Breast epithelium (tissue), 4 donors: ENCODE measurements around the gene TASOR. TPM values are rescaled to one million over a fixed set of nuclear protein-coding genes. Genes with fewer than 3 reads are reported as not detected.
A peak's percentile ranks its signal among the peaks of the same experiment; 100 is the strongest.

Source experiments
- DNase-seq, 2 donors: peaks; one replicate each; pipeline ENCODE4 v3.0.0-alpha.2; 2019; ENCODE audit warnings: low spot score in 2 of 2
- H3K27ac ChIP-seq, 2 donors: fragments of 200-600 bp; sonication (generic) in 1 of 2; one replicate each; pipeline ENCODE4 v1.5.1; 2016 to 2019; ENCODE audit warnings: mild to moderate bottlenecking in 1 of 2
- H3K27me3 ChIP-seq, 2 donors: fragments of 200-600 bp; sonication (generic) in 1 of 2; one replicate each; pipeline versions ENCODE4 v1.5.1 to v1.6.0; 2017 to 2019; ENCODE audit warnings: control low read depth in 1 of 2, mild to moderate bottlenecking in 1 of 2
- H3K36me3 ChIP-seq: fragments of 200-600 bp; one replicate; pipeline ENCODE4 v1.5.1; 2019
- H3K4me1 ChIP-seq, 2 donors: fragments of 200-600 bp; sonication (generic); one replicate each; pipeline ENCODE4 v1.5.1; 2016 to 2019; ENCODE audit warnings: control low read depth in 1 of 2
- H3K4me3 ChIP-seq, 3 donors: fragments of 200-600 bp; sonication (generic); 1 replicate in 2 of 3; 2 replicates in 1 of 3; pipeline ENCODE4 v1.5.1; 2016 to 2019; ENCODE audit warnings: mild to moderate bottlenecking in 3 of 3, moderate library complexity in 2 of 3
- H3K9me3 ChIP-seq, 2 donors: fragments of 200-600 bp; sonication (generic) in 1 of 2; one replicate each; pipeline ENCODE4 v1.5.1; 2016 to 2019; ENCODE audit warnings: control low read depth in 1 of 2
- POLR2A ChIP-seq: fragments of 450-650 bp; IDR thresholded peaks from one replicate; pipeline ENCODE4 v1.6.1; 2016; ENCODE audit warnings: antibody characterized with exemption, mild to moderate bottlenecking, moderate library complexity
- POLR2AphosphoS5 ChIP-seq, 3 donors: sonication (generic); formaldehyde crosslinking; IDR thresholded peaks; one replicate each; pipeline ENCODE4 v1.6.1; 2017; ENCODE audit warnings: antibody characterized with exemption in 3 of 3
- intact Hi-C: fragments of 100-400 bp; cut with DNase I; formaldehyde crosslinking; loops from one replicate; pipeline ENCODE4 v1.15.1; 2023; ENCODE audit warnings: low total_unique reads
- total RNA-seq, 3 donors: library from RNA; depleted of rRNA; stranded (reverse); fragments of >200 nt; gene quantifications; one replicate each; pipeline ENCODE4 v1.1.0, GENCODE V29; 2016
- TF ChIP-seq, protein P1 (sequence below), 3 donors: fragments of 450-650 bp; IDR thresholded peaks; one replicate each; pipeline ENCODE4 v1.5.1; 2016 to 2017; ENCODE audit warnings: antibody characterized with exemption in 3 of 3, mild to moderate bottlenecking in 3 of 3, moderate library complexity in 3 of 3

Gene TASOR
- total RNA-seq, 3 donors from 2014 or later: 80.2 to 118 (median 80.6) TPM

DNA sequence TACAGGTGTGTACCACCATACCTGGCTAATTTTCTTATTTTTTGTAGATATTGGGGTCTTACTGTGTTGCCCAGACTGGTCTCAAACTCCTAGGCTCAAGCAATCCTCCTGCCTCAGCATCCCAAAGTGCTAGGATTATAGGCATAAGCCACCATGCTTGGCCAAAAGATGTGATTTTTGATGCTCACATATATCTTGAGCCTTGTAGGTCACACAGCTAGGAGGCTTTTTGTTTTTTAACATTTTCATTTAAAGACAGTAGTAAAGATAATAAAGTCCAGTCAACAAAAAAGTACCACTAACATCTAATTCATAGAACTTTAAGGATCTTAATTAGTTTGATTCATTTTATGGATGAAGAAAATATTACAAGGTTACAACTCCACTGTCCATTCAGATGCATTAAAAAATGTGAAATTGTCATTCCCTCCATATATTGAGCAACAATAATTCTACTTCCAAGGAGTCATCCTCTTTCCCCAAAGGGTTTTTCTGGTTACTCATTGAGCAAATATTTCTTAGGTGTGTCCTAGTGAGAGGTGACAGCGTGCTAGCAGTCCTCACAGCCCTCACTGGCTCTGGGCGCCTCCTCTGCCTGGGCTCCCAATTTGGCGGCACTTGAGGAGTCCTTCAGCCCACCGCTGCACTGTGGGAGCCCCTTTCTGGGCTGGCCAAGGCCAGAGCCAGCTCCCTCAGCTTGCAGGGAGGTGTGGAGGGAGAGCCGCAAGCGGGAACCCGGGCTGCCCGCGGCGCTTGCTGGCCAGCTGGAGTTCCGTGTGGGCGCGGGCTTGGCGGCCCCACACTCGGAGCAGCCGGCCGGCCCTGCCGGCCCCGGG is 8.3 kb upstream of the TASOR start:
- TF ChIP-seq POLR2A: no peak
- TF ChIP-seq, protein P1, sequence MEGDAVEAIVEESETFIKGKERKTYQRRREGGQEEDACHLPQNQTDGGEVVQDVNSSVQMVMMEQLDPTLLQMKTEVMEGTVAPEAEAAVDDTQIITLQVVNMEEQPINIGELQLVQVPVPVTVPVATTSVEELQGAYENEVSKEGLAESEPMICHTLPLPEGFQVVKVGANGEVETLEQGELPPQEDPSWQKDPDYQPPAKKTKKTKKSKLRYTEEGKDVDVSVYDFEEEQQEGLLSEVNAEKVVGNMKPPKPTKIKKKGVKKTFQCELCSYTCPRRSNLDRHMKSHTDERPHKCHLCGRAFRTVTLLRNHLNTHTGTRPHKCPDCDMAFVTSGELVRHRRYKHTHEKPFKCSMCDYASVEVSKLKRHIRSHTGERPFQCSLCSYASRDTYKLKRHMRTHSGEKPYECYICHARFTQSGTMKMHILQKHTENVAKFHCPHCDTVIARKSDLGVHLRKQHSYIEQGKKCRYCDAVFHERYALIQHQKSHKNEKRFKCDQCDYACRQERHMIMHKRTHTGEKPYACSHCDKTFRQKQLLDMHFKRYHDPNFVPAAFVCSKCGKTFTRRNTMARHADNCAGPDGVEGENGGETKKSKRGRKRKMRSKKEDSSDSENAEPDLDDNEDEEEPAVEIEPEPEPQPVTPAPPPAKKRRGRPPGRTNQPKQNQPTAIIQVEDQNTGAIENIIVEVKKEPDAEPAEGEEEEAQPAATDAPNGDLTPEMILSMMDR (IDR thresholded peaks at IDR 0.05): no peak
- TF ChIP-seq POLR2AphosphoS5 (IDR thresholded peaks at IDR 0.05): no peak
- Histone ChIP-seq H3K27ac (no peak overlapping the region), H3K36me3 (no peaks in the 10 kb centered on the region), H3K4me3 (no peak overlapping the region), H3K9me3 (no peaks in the 10 kb centered on the region), H3K4me1 (no peaks in the 10 kb centered on the region), H3K27me3 (no peaks in the 10 kb centered on the region)
- no peak for DNase-seq
- intact Hi-C loops: no loop called here

DNA sequence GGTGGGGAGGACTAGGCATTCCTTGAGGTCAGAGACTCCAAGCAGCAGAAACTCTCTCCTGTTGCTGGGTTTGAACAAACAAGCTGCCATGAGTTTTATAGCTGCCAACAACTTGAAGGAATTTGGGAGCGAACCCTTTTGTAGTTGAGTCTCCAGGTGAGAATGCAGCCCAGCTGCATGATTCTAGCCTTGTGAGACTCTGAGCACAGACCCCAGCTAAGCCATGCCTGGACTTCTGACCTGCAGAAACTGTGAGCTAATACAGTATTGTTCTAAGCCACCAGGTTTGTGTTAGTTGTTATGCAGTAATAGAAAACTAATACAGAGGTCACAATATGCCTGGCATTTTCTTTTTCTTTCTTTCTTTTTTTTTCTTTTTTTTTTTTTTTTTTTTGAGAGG is 6.2 kb upstream of the TASOR start:
- no peak for TF ChIP-seq POLR2AphosphoS5 (IDR thresholded peaks at IDR 0.05)
- TF ChIP-seq, protein P1 (IDR thresholded peaks at IDR 0.05): no peak
- no peak for TF ChIP-seq POLR2A
- Histone ChIP-seq H3K27ac (no peak overlapping the region), H3K27me3 (no peaks in the 10 kb centered on the region), H3K36me3 (no peaks in the 10 kb centered on the region), H3K9me3 (no peaks in the 10 kb centered on the region), H3K4me1 (no peaks in the 10 kb centered on the region), H3K4me3 (no peak overlapping the region)
- intact Hi-C loops: no loop called here
- no peak for DNase-seq

DNA sequence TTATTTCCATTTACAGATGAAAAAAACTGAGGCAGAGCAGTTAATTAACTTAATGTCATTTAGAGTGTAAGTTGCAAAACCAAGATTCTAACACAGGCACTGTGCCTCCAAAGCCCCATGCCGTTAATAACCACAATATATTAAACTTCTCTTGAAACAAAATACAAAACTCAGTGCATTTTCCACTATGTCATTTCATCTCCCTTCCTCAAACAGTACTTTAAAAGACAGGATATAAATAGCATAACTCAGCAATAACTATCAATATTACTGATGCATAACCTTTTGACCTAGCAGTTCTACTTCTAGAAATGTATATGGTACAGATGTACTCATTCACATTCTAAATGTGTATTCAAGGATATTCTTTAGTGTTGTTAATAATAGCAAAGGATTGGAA is 5.1 kb upstream of the TASOR start:
- Histone ChIP-seq H3K27ac (no peak overlapping the region), H3K4me1 (no peaks in the 10 kb centered on the region), H3K9me3 (no peaks in the 10 kb centered on the region), H3K27me3 (no peaks in the 10 kb centered on the region), H3K36me3 (no peaks in the 10 kb centered on the region), H3K4me3 (no peak overlapping the region)
- TF ChIP-seq POLR2AphosphoS5 (IDR thresholded peaks at IDR 0.05) (no peak), POLR2A (no peak)
- TF ChIP-seq, protein P1 (IDR thresholded peaks at IDR 0.05): no peak
- intact Hi-C loops: no loop called here
- no peak for DNase-seq

DNA sequence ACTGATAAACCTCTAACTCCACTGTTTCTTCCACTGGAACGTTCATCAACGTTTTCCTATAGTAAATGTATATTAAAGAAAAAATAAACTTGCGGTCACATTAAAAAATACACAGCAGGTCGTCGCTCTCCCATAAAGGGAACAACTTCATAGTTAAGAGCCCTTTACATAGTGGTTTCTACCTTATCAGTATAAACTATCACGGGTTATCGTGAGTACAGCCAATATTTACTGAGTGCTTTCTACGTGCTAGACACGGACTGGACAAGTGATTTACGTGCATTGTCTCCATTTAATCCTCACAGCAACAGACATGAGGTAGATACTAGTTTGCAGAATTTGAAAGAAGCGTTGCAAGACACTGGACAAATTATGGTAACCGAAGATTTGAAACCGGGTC is 964 bp upstream of the TASOR start:
- Histone ChIP-seq H3K4me3 (no peak overlapping the region), H3K27ac (no peak overlapping the region), H3K36me3 (no peaks in the 10 kb centered on the region), H3K9me3 (no peaks in the 10 kb centered on the region), H3K4me1 (no peaks in the 10 kb centered on the region), H3K27me3 (no peaks in the 10 kb centered on the region)
- DNase-seq: no peak
- intact Hi-C loops: no loop called here
- no peak for TF ChIP-seq POLR2A
- TF ChIP-seq, protein P1 (IDR thresholded peaks at IDR 0.05): no peak
- TF ChIP-seq POLR2AphosphoS5 (IDR thresholded peaks at IDR 0.05): no peak

DNA sequence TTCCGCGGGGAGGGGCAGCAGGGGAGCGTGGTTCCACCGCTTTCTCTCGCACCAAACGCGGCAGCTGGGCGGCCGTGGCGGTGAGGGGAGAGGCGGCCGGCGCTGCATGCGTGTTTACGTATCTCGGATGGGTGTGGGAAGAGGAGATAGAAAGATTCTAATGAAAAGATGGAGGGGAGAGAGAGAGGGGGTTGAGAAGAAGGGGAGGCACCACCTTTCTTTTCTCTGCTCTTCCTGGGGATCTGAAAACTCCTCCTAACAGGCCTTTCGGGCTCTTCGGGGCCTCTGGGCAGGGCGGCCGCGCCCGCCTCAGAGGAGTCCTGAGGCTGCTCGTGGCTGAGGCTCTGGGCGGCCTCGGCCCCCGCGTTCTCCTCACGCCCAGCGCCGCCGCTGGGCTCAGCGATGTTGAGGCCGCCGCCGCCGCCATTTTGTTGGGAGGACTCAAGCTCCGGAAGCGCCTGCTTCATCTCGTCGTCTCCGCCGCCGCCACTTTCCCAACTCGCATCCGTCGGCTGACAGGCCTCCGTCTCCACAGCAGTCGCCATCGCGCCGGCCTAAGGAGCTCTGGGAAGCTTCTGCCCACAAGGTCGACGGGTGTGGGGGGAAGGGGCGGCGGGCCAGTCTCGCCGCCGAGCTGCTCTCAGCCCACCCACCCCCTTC is 473 bp downstream of the TASOR start:
- Histone ChIP-seq H3K36me3 (no peaks in the 10 kb centered on the region), H3K27ac (peak overlapping the region; percentile 98 to 100), H3K27me3 (no peaks in the 10 kb centered on the region), H3K4me1 (no peaks in the 10 kb centered on the region), H3K4me3 (peak overlapping the region; percentile 75 to 98 (median 90)), H3K9me3 (no peaks in the 10 kb centered on the region)
- DNase-seq: peak; percentile 65 to 72
- intact Hi-C loops: no loop called here
- TF ChIP-seq POLR2AphosphoS5 (IDR thresholded peaks at IDR 0.05) (peak in 2 of 3 donors; percentile 20 to 61), POLR2A (no peak)
- TF ChIP-seq, protein P1 (IDR thresholded peaks at IDR 0.05): peak in 1 of 3 donors; percentile 18
